HepG2 (cell line): Measurements from ENCODE around the gene NDUFS7. TPM values are rescaled to one million over a fixed set of nuclear protein-coding genes. Genes with fewer than 3 reads are reported as not detected.
A peak's percentile ranks its signal among the peaks of the same experiment; 100 is the strongest.

Experiments
- AGO2 ChIP-seq: fragments of 200-400 bp; formaldehyde crosslinking; optimal IDR thresholded peaks from 2 replicates; pipeline ENCODE3; 2017; ENCODE audit warnings: mild to moderate bottlenecking, low read depth, low read length, moderate library complexity
- ARID3A ChIP-seq: IDR thresholded peaks from 2 replicates; pipeline ENCODE4 v1.6.1; 2012; ENCODE audit warnings: low read depth, low read length, improper control_type of control experiment
- ARNTL ChIP-seq: sonication (generic); formaldehyde crosslinking; IDR thresholded peaks from 2 replicates; pipeline ENCODE4 v1.4.0; 2020; ENCODE audit warnings: mild to moderate bottlenecking, missing genetic modification reagents
- CBX5 ChIP-seq: sonication (generic); formaldehyde crosslinking; IDR thresholded peaks from 2 replicates; pipeline ENCODE4 v1.4.0; 2020; ENCODE audit warnings: missing genetic modification reagents, borderline replicate concordance
- CREBL2 ChIP-seq: sonication (generic); formaldehyde crosslinking; IDR thresholded peaks from 2 replicates; pipeline ENCODE4 v1.8.1; 2023; ENCODE audit warnings: missing genetic modification reagents, mild to moderate bottlenecking, borderline replicate concordance
- GZF1 ChIP-seq: sonication (generic); formaldehyde crosslinking; IDR thresholded peaks from 2 replicates; pipeline ENCODE4 v1.5.1; 2020; ENCODE audit warnings: mild to moderate bottlenecking, missing genetic modification reagents
- HNRNPH1 ChIP-seq: fragments of 200-400 bp; formaldehyde crosslinking; optimal IDR thresholded peaks from 2 replicates; pipeline ENCODE3; 2017; ENCODE audit warnings: mild to moderate bottlenecking, low read depth, low read length
- JARID2 ChIP-seq: sonication (generic); formaldehyde crosslinking; IDR thresholded peaks from 2 replicates; pipeline ENCODE4 v1.8.1; 2023; ENCODE audit warnings: missing genetic modification reagents, inconsistent platforms; ENCODE audit not compliant: insufficient replicate concordance
- JUN ChIP-seq: sonication (generic); formaldehyde crosslinking; IDR thresholded peaks from 2 replicates; pipeline ENCODE4 v1.4.0; 2020; ENCODE audit warnings: mild to moderate bottlenecking, missing genetic modification reagents
- KLF9 ChIP-seq: IDR thresholded peaks from 2 replicates; pipeline ENCODE4 v1.6.1; 2016; ENCODE audit warnings: low read depth
- MBNL3 ChIP-seq: fragments of 250-450 bp; sonication (Bioruptor Pico); conservative IDR thresholded peaks from 2 replicates; pipeline ENCODE4 v1.8.0; 2022; ENCODE audit warnings: mild to moderate bottlenecking, inconsistent platforms
- NCOR1 ChIP-seq: fragments of 200-600 bp; sonication (generic); IDR thresholded peaks from 2 replicates; pipeline ENCODE4 v1.7.0; 2017; ENCODE audit warnings: antibody characterized with exemption, low read length, borderline replicate concordance
- SAFB2 ChIP-seq: sonication (generic); formaldehyde crosslinking; IDR thresholded peaks from 2 replicates; pipeline ENCODE4 v1.5.1; 2020; ENCODE audit warnings: missing genetic modification reagents, low read depth, mild to moderate bottlenecking, borderline replicate concordance
- SMAD9 ChIP-seq: sonication (generic); formaldehyde crosslinking; IDR thresholded peaks from 2 replicates; pipeline ENCODE4 v1.5.1; 2020; ENCODE audit warnings: mild to moderate bottlenecking, missing genetic modification reagents
- SPEN ChIP-seq: sonication (generic); formaldehyde crosslinking; IDR thresholded peaks from 2 replicates; pipeline ENCODE4 v1.5.1; 2020; ENCODE audit warnings: low read depth, mild to moderate bottlenecking, missing genetic modification reagents
- TEAD2 ChIP-seq: sonication (generic); formaldehyde crosslinking; IDR thresholded peaks from 2 replicates; pipeline ENCODE4 v1.9.0; 2021; ENCODE audit warnings: missing genetic modification reagents
- TEAD3 ChIP-seq: optimal IDR thresholded peaks from 2 replicates; pipeline ENCODE3; 2016; ENCODE audit warnings: borderline replicate concordance
- TP53 ChIP-seq: sonication (generic); formaldehyde crosslinking; conservative IDR thresholded peaks from 2 replicates; pipeline ENCODE4 v1.4.0; 2020; ENCODE audit warnings: missing genetic modification reagents
- ZFP62 ChIP-seq: sonication (generic); formaldehyde crosslinking; IDR thresholded peaks from 2 replicates; pipeline ENCODE4 v1.4.0; 2020; ENCODE audit warnings: missing genetic modification reagents
- ZNF224 ChIP-seq: sonication (generic); formaldehyde crosslinking; IDR thresholded peaks from 2 replicates; pipeline ENCODE4 v1.5.0; 2020; ENCODE audit warnings: mild to moderate bottlenecking, missing genetic modification reagents
- ZNF282 ChIP-seq: fragments of 450-650 bp; IDR thresholded peaks from 2 replicates; pipeline ENCODE4 v1.6.1; 2018; ENCODE audit not compliant: partially characterized antibody
- ZNF513 ChIP-seq: sonication (generic); formaldehyde crosslinking; conservative IDR thresholded peaks from 2 replicates; pipeline ENCODE4 v1.5.0; 2020; ENCODE audit warnings: missing genetic modification reagents
- ZNF530 ChIP-seq: sonication (generic); formaldehyde crosslinking; IDR thresholded peaks from 2 replicates; pipeline ENCODE4 v1.5.0; 2020; ENCODE audit warnings: low read depth, mild to moderate bottlenecking, missing genetic modification reagents
- ZNF598 ChIP-seq: sonication (generic); formaldehyde crosslinking; IDR thresholded peaks from 2 replicates; pipeline ENCODE4 v1.5.1; 2020; ENCODE audit warnings: mild to moderate bottlenecking, missing genetic modification reagents, borderline replicate concordance
- ZNF773 ChIP-seq: sonication (generic); formaldehyde crosslinking; IDR thresholded peaks from 2 replicates; pipeline ENCODE4 v1.4.0; 2020; ENCODE audit warnings: missing genetic modification reagents, borderline replicate concordance
- ZSCAN21 ChIP-seq: sonication (generic); formaldehyde crosslinking; IDR thresholded peaks from 2 replicates; pipeline ENCODE4 v1.8.0; 2022; ENCODE audit warnings: mild to moderate bottlenecking, missing genetic modification reagents, moderate library complexity, borderline replicate concordance
- polyA plus RNA-seq, 8 experiments: library from polyadenylated mRNA; depleted of rRNA in 3 of 8; stranded (reverse) in 7 of 8; unstranded in 1 of 8; fragments of >200 nt; fragmentation: Illumina TruSeq in 4 of 8; extraction: Trizol in 4 of 8; gene quantifications; 2 replicates each; pipeline versions ENCODE4 v1.2.1 to v1.2.3, GENCODE V29; 2011 to 2016; ENCODE audit warnings: low read depth in 4 of 8, missing spikeins in 1 of 8, mixed read lengths in 1 of 8; ENCODE audit not compliant: insufficient read depth in 1 of 8
- total RNA-seq, 5 experiments: library from RNA; depleted of rRNA; stranded (reverse); fragments of >200 nt; fragmentation: Illumina TruSeq; extraction: Trizol; gene quantifications; 2 replicates each; pipeline ENCODE4 v1.2.3, GENCODE V29; 2016; ENCODE audit warnings: low read depth in 1 of 5
- TF ChIP-seq, protein P1 (sequence below): sonication (generic); formaldehyde crosslinking; IDR thresholded peaks from 2 replicates; pipeline ENCODE4 v1.5.0; 2020; ENCODE audit warnings: mild to moderate bottlenecking, missing genetic modification reagents

NDUFS7 gene
- total and polyA plus RNA-seq, 2 of the 13 experiments (the other 11 are each of a cell fraction or from before 2014, with no cell fraction given): 34.3 to 66.9 TPM

- TF ChIP-seq ZFP62 (no peak), SMAD9 (CRISPR knock-in tag) (no peak), TEAD2 (CRISPR knock-in tag) (no peak), JUN (CRISPR knock-in tag) (no peak), ZNF224 (CRISPR knock-in tag) (no peak), ARNTL (CRISPR knock-in tag) (peak; percentile 78; the same call in 1 of the 2 replicates), ZNF530 (CRISPR knock-in tag) (no peak), ZNF513 (CRISPR knock-in tag) (no peak), TEAD3 (CRISPR knock-in tag) (no peak), SAFB2 (CRISPR knock-in tag) (no peak), AGO2 (peak; percentile 40), JARID2 (CRISPR knock-in tag) (no peak), KLF9 (no peak; the same call in 1 of the 2 replicates), NCOR1 (no peak), ZNF282 (no peak), ZNF773 (CRISPR knock-in tag) (no peak), CBX5 (CRISPR knock-in tag) (no peak), CREBL2 (CRISPR knock-in tag) (no peak), MBNL3 (CRISPR knock-in tag) (no peak), GZF1 (CRISPR knock-in tag) (0 out of 2 replicates have a peak, but pooled peaks have one; percentile 2), ARID3A (no peak), SPEN (CRISPR knock-in tag) (no peak; the same call in 1 of the 2 replicates), HNRNPH1 (no peak), ZSCAN21 (CRISPR knock-in tag) (no peak), TP53 (CRISPR knock-in tag) (no peak), ZNF598 (CRISPR knock-in tag) (no peak; the same call in 1 of the 2 replicates)
- TF ChIP-seq, protein P1, sequence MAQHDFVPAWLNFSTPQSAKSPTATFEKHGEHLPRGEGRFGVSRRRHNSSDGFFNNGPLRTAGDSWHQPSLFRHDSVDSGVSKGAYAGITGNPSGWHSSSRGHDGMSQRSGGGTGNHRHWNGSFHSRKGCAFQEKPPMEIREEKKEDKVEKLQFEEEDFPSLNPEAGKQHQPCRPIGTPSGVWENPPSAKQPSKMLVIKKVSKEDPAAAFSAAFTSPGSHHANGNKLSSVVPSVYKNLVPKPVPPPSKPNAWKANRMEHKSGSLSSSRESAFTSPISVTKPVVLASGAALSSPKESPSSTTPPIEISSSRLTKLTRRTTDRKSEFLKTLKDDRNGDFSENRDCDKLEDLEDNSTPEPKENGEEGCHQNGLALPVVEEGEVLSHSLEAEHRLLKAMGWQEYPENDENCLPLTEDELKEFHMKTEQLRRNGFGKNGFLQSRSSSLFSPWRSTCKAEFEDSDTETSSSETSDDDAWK (CRISPR knock-in tag): no peak
Measured at GRCh38 chr19:1373042-1373533, 10.6 kb upstream of the NDUFS7 start (continued).
